ENCODE data around the gene NDUFA1.
A peak's percentile ranks its signal among the peaks of the same experiment; 100 is the strongest.
"Not testable (repeated sequence)": the region's sequence is repeated elsewhere in the genome, so short reads cannot be mapped to it uniquely, and the experiment has no call there.

NDUFA1 gene

GRCh38 chrX:119871599-119872395, at the start of gene NDUFA1, which contains the start of gene RNF113A:
NDUFA1 (plus strand) TSS chrX:119871832; CDS start chrX:119871912, 80 bp downstream.
RNF113A (minus strand) TSS chrX:119871733; CDS start chrX:119871613, 120 bp downstream.
- DNase-seq (ENCODE audit: low spot score), result peak; percentile 74

GRCh38 chrX:119824221-119824620, 47.4 kb upstream of the NDUFA1 start:
- DNase-seq (ENCODE audit: low spot score), result not testable (repeated sequence)

GRCh38 chrX:119826399-119826959, 45.2 kb upstream of the NDUFA1 start:
- no peak for DNase-seq (ENCODE audit: low spot score)

GRCh38 chrX:119828446-119828845, 43.2 kb upstream of the NDUFA1 start:
- no peak for DNase-seq (ENCODE audit: low spot score)

GRCh38 chrX:119833905-119834304, 37.7 kb upstream of the NDUFA1 start:
- DNase-seq (ENCODE audit: low spot score), result no peak

GRCh38 chrX:119852382-119853353, 19.0 kb upstream of the NDUFA1 start, which contains the start of gene UPF3B:
UPF3B (minus strand) TSS chrX:119852963; CDS start chrX:119852928, 35 bp downstream.
- DNase-seq (ENCODE audit: low spot score), result peak; percentile 91

- DNase-seq (ENCODE audit: low spot score), result no peak
These were observed 18.2 kb upstream of the NDUFA1 start for GRCh38 chrX:119853444-119853843.

- DNase-seq (ENCODE audit: low spot score), result no peak
These were observed 953 bp upstream of the NDUFA1 start for GRCh38 chrX:119870626-119871131.

- DNase-seq (ENCODE audit: low spot score), result no peak
These were observed 410 bp upstream of the NDUFA1 start for GRCh38 chrX:119871245-119871598.

GRCh38 chrX:119878740-119879139, 7.1 kb downstream of the NDUFA1 start:
- no peak for DNase-seq (ENCODE audit: low spot score)

- no peak for DNase-seq (ENCODE audit: low spot score)
These were observed 8.4 kb downstream of the NDUFA1 start for GRCh38 chrX:119880076-119880475.

GRCh38 chrX:119880552-119881437, 9.2 kb downstream of the NDUFA1 start:
- DNase-seq (ENCODE audit: low spot score), result peak; percentile 46

- peak; percentile 67 for DNase-seq (ENCODE audit: low spot score)
These were observed 14.2 kb downstream of the NDUFA1 start for GRCh38 chrX:119885554-119886428.

- DNase-seq (ENCODE audit: low spot score), result peak; percentile 58
These were observed 16.2 kb downstream of the NDUFA1 start for GRCh38 chrX:119887721-119888425.

- DNase-seq (ENCODE audit: low spot score), result not testable (repeated sequence)
These were observed 19.0 kb downstream of the NDUFA1 start for GRCh38 chrX:119890626-119891025.

- not testable (repeated sequence) for DNase-seq (ENCODE audit: low spot score)
These were observed 20.5 kb downstream of the NDUFA1 start for GRCh38 chrX:119891961-119892692.

GRCh38 chrX:119895843-119896326, 24.3 kb downstream of the NDUFA1 start, which contains the start of gene AKAP14:
AKAP14 (plus strand) TSS chrX:119895893; CDS start chrX:119903224, 7,331 bp downstream.
- DNase-seq (ENCODE audit: low spot score), result no peak

GRCh38 chrX:119899125-119899524, 27.5 kb downstream of the NDUFA1 start:
- DNase-seq (ENCODE audit: low spot score), result no peak

Measured in LoVo (cell line).